GM19240 (cell line): Measurements from ENCODE around the gene BCKDHB.

ENCODE experiments used
- DNase-seq: peaks from one replicate; pipeline ENCODE4 v3.0.0; 2011; ENCODE audit warnings: low spot score; ENCODE audit not compliant: insufficient read length

The BCKDHB gene

GRCh38 chr6:80328652-80329051 is 222.2 kb downstream of the BCKDHB start:
- DNase-seq: no peak

DNA sequence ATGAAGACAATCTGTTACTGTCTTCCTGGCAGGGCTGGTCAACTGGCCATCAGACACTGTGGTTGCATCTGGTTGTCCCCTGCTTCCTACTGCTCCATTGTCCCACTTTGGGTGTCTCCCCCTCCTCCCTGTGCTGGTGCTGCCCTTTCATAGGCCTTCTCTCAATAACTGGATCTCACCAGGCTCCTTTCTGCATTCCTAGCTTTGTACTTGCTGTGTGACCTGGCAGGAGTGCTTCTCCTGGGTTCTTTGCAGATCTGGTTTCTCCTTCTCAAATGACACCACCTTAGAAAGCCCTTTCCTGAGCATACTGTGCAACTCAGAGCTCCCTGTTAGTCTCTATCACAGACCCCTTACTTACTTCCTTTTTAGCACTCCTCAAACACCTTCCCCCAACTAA is 223.0 kb downstream of the BCKDHB start:
- no peak for DNase-seq

DNA sequence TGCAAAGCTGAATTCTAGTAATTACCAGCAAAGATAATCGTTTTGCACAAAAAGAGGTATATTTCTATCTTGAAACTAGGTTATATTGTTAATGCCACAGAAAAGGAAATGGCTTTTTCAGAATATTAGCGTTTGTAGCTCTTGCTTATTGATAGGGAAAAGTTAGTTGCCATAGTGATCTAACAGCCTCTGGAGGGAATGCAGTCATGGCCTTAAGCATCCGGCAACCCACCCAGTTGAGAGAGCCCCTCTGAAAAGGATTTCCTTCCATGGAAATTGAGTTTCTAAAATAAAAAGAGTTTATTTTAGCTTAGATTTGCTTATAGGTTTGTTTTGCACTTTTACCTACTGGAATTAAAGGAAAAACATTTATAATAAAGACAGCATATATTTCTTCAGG is 224.5 kb downstream of the BCKDHB start:
- DNase-seq: no peak

DNA sequence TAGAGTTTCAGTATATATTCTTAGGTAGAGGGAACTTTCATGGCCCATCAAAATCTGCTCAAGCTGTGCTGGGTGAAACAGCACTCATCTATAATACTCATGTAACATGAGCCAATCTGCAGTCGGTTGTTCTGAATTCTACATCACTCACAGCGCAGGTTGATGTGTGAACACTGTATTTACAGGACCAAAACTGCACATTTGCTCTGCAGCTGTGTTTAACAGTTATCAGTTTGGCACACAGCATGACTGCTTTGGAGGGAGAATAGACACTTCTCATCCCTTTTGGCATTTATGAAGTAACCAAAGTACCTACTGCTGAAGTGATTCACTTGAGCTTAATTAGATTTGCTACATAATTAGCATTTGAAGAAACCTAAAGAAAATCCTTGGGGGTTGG is 225.1 kb downstream of the BCKDHB start:
- no peak for DNase-seq

DNA sequence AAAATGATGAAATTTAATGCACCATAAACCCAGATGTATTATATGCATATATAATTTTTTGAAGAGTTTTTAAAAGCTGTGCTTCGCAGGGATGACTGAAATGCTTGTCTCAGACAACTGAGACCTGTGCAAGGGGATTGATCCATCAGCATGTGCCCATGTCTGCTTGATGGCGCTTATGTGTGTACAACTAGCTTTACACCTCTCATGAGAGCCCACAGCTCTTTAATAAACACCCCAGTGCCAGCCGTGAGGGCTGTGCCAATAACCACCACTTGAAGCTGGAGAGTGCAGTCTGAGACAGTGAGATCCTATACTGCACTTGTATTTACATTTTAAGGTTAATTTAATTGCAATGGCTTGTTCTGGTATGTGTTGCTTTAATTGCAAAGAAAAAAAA is 225.5 kb downstream of the BCKDHB start:
- DNase-seq: no peak

GRCh38 chr6:80333342-80333741 is 226.9 kb downstream of the BCKDHB start:
- DNase-seq: no peak

GRCh38 chr6:80335121-80335531 is 228.7 kb downstream of the BCKDHB start:
- DNase-seq: no peak

GRCh38 chr6:80336911-80337310 is 230.4 kb downstream of the BCKDHB start:
- DNase-seq: no peak

GRCh38 chr6:80338201-80338836 is 231.8 kb downstream of the BCKDHB start:
- DNase-seq: peak; percentile 15

- no peak for DNase-seq
Observed at GRCh38 chr6:80339421-80339820, 232.9 kb downstream of the BCKDHB start.

DNA sequence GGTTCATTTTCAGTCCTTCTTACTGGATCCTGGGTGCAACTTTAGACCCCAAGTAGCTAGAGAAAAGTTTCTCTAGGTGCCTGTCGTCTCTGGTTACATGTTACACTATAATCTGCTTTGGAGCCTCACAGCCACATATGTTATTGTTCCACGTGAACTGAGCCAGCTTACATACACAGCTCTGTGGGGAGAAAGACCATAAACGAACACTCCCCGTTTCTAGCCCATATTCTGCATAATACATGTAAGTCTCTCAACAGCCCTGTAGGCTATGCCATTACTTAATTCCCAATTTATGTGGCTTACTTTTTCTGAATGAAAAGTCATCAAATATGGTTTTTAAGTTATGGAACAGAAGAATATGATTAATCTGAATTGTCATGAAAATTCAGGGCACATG is 233.8 kb downstream of the BCKDHB start:
- no peak for DNase-seq

DNA sequence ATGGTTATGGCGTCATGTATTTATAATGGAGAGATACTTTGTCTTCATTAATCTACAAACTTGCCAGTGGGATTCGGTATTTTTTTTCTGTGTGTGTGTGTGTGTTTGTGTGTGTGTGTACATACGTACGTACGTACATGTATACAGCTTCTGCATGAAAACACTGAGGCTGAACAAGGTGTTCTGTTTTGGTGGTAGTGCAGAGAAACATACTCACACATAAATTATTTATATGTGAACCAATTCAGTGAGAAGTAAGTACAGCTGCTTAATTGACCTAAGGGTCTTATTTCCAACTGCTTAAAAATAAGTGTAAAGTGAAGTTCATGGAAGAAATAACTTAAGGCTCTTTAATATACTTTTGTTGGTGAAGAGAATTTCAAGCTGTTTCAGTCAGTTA is 234.2 kb downstream of the BCKDHB start:
- DNase-seq: no peak

GRCh38 chr6:80341330-80341729 is 234.9 kb downstream of the BCKDHB start:
- no peak for DNase-seq

DNA sequence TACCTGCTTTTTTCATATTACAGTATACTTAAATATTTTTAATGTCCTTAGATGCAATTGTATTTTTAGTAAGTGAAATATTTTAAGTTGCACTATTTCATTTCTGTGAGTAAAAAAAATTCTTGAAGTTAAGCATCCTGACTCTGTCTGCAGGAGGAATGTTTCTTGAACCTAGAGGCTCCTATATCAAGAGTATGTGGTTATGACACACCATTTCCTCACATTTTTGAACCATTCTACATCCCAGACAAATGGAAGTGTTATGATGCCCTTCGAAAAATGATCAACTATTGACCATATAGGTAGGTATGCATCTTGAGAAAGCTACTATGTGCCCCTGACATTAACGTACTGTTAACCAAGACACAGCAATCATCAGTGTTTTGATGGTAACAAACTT is 237.0 kb downstream of the BCKDHB start:
- no peak for DNase-seq

DNA sequence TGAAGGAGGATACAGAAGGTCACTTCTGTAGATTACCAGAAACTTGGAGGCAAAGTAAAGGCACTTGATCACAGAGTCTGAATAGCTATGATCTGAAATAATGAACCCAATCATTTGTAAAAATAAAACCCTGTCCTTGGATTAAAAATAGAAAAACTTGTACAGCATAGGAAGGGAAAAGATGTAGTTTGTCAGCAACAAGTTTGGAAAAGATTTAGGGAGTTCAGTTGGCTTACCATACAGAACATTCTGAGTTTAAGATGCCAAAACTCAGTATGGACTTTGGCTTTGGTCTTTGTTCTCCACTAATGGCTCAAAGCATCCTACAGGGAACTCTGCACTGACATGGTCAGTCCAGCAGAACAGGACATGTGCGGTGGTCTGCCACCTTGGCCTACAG is 240.6 kb downstream of the BCKDHB start:
- DNase-seq: no peak

- DNase-seq: no peak
Observed at GRCh38 chr6:80348263-80348662, 241.8 kb downstream of the BCKDHB start.

GRCh38 chr6:80356000-80356399 is 249.5 kb downstream of the BCKDHB start:
- DNase-seq: no peak

- DNase-seq: no peak
Observed at GRCh38 chr6:80356545-80356944, 250.1 kb downstream of the BCKDHB start.

DNA sequence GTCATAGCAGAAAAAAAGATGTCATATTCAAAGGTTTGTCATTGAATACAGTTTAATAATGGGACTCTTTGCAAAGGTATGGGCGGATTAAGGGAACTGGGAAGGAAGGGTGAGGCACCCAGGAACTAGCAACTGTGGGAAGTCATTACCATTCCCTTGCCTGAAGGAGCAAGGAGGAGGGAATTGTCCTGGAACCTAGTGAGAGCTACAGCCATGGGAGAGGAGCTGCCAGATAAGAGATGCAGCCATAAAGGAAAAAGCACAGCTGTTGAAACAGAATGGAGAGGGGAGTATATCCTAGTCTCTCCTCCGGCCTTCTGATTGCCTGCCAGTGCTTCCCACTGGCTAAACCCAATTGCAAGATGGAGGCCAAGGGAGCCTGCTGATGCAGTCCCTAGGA is 250.6 kb downstream of the BCKDHB start:
- no peak for DNase-seq

GRCh38 chr6:80357674-80358073 is 251.2 kb downstream of the BCKDHB start:
- DNase-seq: no peak

DNA sequence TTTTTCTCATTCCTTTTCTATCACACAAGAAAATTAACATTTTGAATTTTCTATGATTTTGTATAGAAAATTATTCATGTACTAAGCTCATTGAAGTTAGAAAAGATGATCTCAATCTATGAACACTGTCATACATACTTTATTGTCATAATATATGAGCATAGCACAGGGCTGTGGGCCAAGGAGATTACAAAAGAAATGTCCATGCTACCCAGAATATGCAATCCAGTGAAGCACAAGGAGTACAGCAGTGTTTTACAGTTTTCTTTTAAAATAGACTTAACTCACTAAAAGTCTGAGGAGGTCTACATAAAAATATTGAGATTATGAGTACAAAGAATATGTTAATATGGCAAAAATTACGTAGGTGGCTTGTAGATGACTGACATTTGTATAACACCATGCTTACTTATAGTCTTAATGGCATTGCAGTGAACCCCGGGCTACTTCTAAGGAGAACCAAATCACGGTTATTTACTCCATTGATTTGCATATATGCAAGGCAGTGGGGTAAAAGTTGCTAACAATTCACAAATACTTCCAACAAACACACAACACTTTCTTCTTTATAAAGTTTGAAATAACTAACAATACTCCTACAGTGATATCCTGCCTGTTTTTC is 257.1 kb downstream of the BCKDHB start:
- no peak for DNase-seq

GRCh38 chr6:80364149-80364548 is 257.7 kb downstream of the BCKDHB start:
- DNase-seq: no peak

GRCh38 chr6:80366051-80366450 is 259.6 kb downstream of the BCKDHB start:
- no peak for DNase-seq

GRCh38 chr6:80366714-80367113 is 260.2 kb downstream of the BCKDHB start:
- no peak for DNase-seq
